H9 (cell line): ENCODE measurements around the gene TBX3. TPM values are rescaled to one million over a fixed set of nuclear protein-coding genes. Genes with fewer than 3 reads are reported as not detected.
"Not testable (repeated sequence)": the region's sequence is repeated elsewhere in the genome, so short reads cannot be mapped to it uniquely, and the experiment has no call there.

Experiments
- DNase-seq: peaks from one replicate; pipeline ENCODE4 v3.0.0-alpha.2; 2017
- H2AFZ ChIP-seq: one replicate; pipeline ENCODE4 v1.6.1; 2013; ENCODE audit warnings: mild to moderate bottlenecking, low read length, control low read depth, moderate library complexity
- H2AK5ac ChIP-seq: 2 replicates; pipeline ENCODE4 v1.6.1; 2013; ENCODE audit warnings: low read length, control low read depth, mixed read lengths; ENCODE audit not compliant: insufficient read length
- H2BK120ac ChIP-seq: one replicate; pipeline ENCODE4 v1.6.1; 2013; ENCODE audit warnings: low read depth, mild to moderate bottlenecking, low read length, control low read depth, inconsistent platforms; ENCODE audit not compliant: poor library complexity, severe bottlenecking
- H2BK12ac ChIP-seq: 2 replicates; pipeline ENCODE4 v1.6.1; 2013; ENCODE audit warnings: low read length, control low read depth, mixed read lengths, low read depth; ENCODE audit not compliant: insufficient read length
- H2BK15ac ChIP-seq: 2 replicates; pipeline ENCODE4 v1.6.1; 2013; ENCODE audit warnings: low read depth, low read length, control low read depth
- H2BK20ac ChIP-seq: one replicate; pipeline ENCODE4 v1.6.1; 2013; ENCODE audit warnings: low read depth, mild to moderate bottlenecking, low read length, control low read depth, inconsistent platforms; ENCODE audit not compliant: poor library complexity, severe bottlenecking
- H2BK5ac ChIP-seq: 2 replicates; pipeline ENCODE4 v1.6.1; 2013; ENCODE audit warnings: low read length, control low read depth, mixed read lengths; ENCODE audit not compliant: insufficient read length
- H3K14ac ChIP-seq: 2 replicates; pipeline ENCODE4 v1.6.1; 2013; ENCODE audit warnings: low read length, control low read depth; ENCODE audit not compliant: insufficient read depth
- H3K18ac ChIP-seq: 2 replicates; pipeline ENCODE4 v1.6.1; 2013; ENCODE audit warnings: low read depth, mild to moderate bottlenecking, mixed read lengths, low read length, control low read depth; ENCODE audit not compliant: insufficient read length
- H3K23ac ChIP-seq: 2 replicates; pipeline ENCODE4 v1.6.1; 2013; ENCODE audit warnings: low read length, control low read depth, mixed read lengths, low read depth; ENCODE audit not compliant: insufficient read length
- H3K23me2 ChIP-seq: 2 replicates; pipeline ENCODE4 v1.6.1; 2013; ENCODE audit warnings: low read depth, mild to moderate bottlenecking, mixed read lengths, low read length, control low read depth; ENCODE audit not compliant: insufficient read length, poor library complexity, severe bottlenecking
- H3K27ac ChIP-seq: 2 replicates; pipeline ENCODE4 v1.5.1; 2013; ENCODE audit warnings: low read length, control low read depth, mixed read lengths, low read depth; ENCODE audit not compliant: insufficient read length
- H3K27me3 ChIP-seq: 2 replicates; pipeline ENCODE4 v1.6.1; 2013; ENCODE audit warnings: low read length, control low read depth, inconsistent platforms; ENCODE audit not compliant: insufficient read depth
- H3K4ac ChIP-seq: 2 replicates; pipeline ENCODE4 v1.6.1; 2013; ENCODE audit warnings: low read depth, mild to moderate bottlenecking, control low read depth, inconsistent platforms, low read length, moderate library complexity
- H3K4me1 ChIP-seq: 2 replicates; pipeline ENCODE4 v1.6.1; 2013; ENCODE audit warnings: low read length, control low read depth, inconsistent platforms; ENCODE audit not compliant: insufficient read depth
- H3K4me2 ChIP-seq: 2 replicates; pipeline ENCODE4 v1.6.1; 2013; ENCODE audit warnings: low read length, control low read depth, mixed read lengths; ENCODE audit not compliant: insufficient read length, insufficient read depth
- H3K56ac ChIP-seq: 2 replicates; pipeline ENCODE4 v1.6.1; 2013; ENCODE audit warnings: low read depth, mild to moderate bottlenecking, mixed read lengths, low read length, control low read depth; ENCODE audit not compliant: insufficient read length
- H3K79me1 ChIP-seq: 2 replicates; pipeline ENCODE4 v1.6.1; 2013; ENCODE audit warnings: low read depth, mild to moderate bottlenecking, moderate library complexity, low read length, control low read depth, inconsistent platforms; ENCODE audit not compliant: insufficient read depth, poor library complexity, severe bottlenecking
- H3K79me2 ChIP-seq: 2 replicates; pipeline ENCODE4 v1.6.1; 2013; ENCODE audit warnings: low read length, control low read depth, inconsistent platforms; ENCODE audit not compliant: insufficient read depth
- H3K9ac ChIP-seq: 2 replicates; pipeline ENCODE4 v1.6.1; 2013; ENCODE audit warnings: low read length, control low read depth, mixed read lengths; ENCODE audit not compliant: insufficient read length; ENCODE audit errors: extremely low read depth
- H3K9me3 ChIP-seq: one replicate; pipeline ENCODE4 v1.6.1; 2013; ENCODE audit warnings: low read depth, low read length, inconsistent platforms; ENCODE audit not compliant: control insufficient read depth
- H3T11ph ChIP-seq: one replicate; pipeline ENCODE4 v1.6.1; 2013; ENCODE audit warnings: mild to moderate bottlenecking, low read length, control low read depth, inconsistent platforms
- H4K20me1 ChIP-seq: one replicate; pipeline ENCODE4 v1.6.1; 2013; ENCODE audit not compliant: control insufficient read depth, insufficient read length, insufficient read depth
- H4K5ac ChIP-seq: 2 replicates; pipeline ENCODE4 v1.6.1; 2013; ENCODE audit warnings: low read depth, mild to moderate bottlenecking, mixed read lengths, low read length, control low read depth; ENCODE audit not compliant: insufficient read length
- H4K8ac ChIP-seq: replicated peaks from 2 replicates; pipeline ENCODE4 v1.6.1; 2013; ENCODE audit warnings: low read length, control low read depth, mixed read lengths, low read depth; ENCODE audit not compliant: insufficient read length
- H4K91ac ChIP-seq: 2 replicates; pipeline ENCODE4 v1.6.1; 2013; ENCODE audit warnings: low read depth, mild to moderate bottlenecking, moderate library complexity, mixed read lengths, low read length, control low read depth; ENCODE audit not compliant: insufficient read length
- H3K27ac Mint-ChIP-seq, 3 experiments: 2 replicates in 2 of 3; 3 replicates in 1 of 3; pipeline ENCODE4 v1.8.0; 2020 to 2021; ENCODE audit warnings: mixed read lengths in 3 of 3, mild to moderate bottlenecking in 1 of 3, moderate library complexity in 1 of 3
- H3K27me3 Mint-ChIP-seq: 2 replicates; pipeline ENCODE4 v1.8.0; 2021; ENCODE audit warnings: low read depth, mild to moderate bottlenecking, moderate library complexity, mixed read lengths
- H3K36me3 Mint-ChIP-seq, 3 experiments: 2 replicates in 2 of 3; 3 replicates in 1 of 3; pipeline ENCODE4 v1.8.0; 2020 to 2021; ENCODE audit warnings: low read depth in 3 of 3, mixed read lengths in 3 of 3; ENCODE audit not compliant: insufficient read depth in 1 of 3
- H3K4me1 Mint-ChIP-seq, 2 experiments: 2 replicates each; pipeline ENCODE4 v1.8.0; 2020; ENCODE audit warnings: mixed read lengths in 2 of 2
- H3K4me3 Mint-ChIP-seq, 2 experiments: 2 replicates in 1 of 2; 3 replicates in 1 of 2; pipeline ENCODE4 v1.8.0; 2020 to 2021; ENCODE audit warnings: mild to moderate bottlenecking in 2 of 2, mixed read lengths in 2 of 2, moderate library complexity in 1 of 2
- H3K9me3 Mint-ChIP-seq, 2 experiments: 2 replicates in 1 of 2; 3 replicates in 1 of 2; pipeline ENCODE4 v1.8.0; 2020; ENCODE audit warnings: mild to moderate bottlenecking in 2 of 2, mixed read lengths in 2 of 2, moderate library complexity in 1 of 2
- WGBS: extraction: QIAGEN DNeasy Blood & Tissue Kit; methylation state at CpG from one replicate; pipeline ENCODE4 v1.1.7; 2013; ENCODE audit warnings: missing lambda C conversion rate, low lambda C conversion rate, mixed read lengths; ENCODE audit not compliant: insufficient read length; ENCODE audit errors: extremely low coverage; 5-methylcytosine and 5-hydroxymethylcytosine counted together
- total RNA-seq: library from RNA; stranded (reverse); gene quantifications from 2 replicates; pipeline ENCODE4 v1.2.1, GENCODE V29; 2021
- TF ChIP-seq, protein P1 (sequence below): fragments of 200-600 bp; sonication (generic); conservative IDR thresholded peaks from 3 replicates; pipeline ENCODE4 v1.8.0; 2021; ENCODE audit warnings: antibody characterized with exemption, mild to moderate bottlenecking

The TBX3 gene
- total RNA-seq, 1 experiment from 2014 or later, result 0.04 TPM

DNA sequence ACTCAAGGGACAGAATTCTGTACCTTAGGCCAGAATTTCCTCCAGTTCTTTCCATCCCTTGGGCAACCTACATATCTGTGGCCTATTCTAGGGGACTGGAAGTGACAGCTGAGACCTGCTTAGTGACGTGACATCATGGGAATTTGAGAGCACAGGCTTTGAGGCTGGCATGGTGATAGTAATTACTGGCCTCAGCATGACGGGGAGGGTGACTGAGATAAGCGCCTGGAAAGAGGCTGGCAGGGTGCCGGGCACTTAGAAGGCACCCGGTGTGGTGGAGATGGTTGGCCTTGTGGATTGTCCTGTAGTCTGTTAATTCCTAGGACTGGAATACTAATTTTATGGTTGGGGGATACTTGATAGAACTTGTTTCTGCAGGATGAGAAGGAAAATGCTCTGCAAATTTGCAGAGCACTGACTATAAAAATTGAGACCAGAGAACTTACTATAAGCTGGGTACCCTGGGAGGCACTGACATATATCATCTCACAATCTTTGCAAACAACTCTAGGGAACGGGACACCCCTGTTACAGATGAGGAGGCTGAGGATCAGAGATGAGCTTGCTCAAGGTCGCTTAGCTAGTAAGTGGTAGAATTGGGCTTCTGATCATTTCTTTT is 42.2 kb upstream of the TBX3 start:
- Histone ChIP-seq H3K27me3 (no peaks in the 10 kb centered on the region), H4K8ac (no peak overlapping the region), H2AK5ac (no peak overlapping the region), H2BK12ac (no peak overlapping the region), H3K4me2 (no peak overlapping the region), H3K23ac (no peak overlapping the region), H2AFZ (no peak overlapping the region), H3K79me1 (no peaks in the 10 kb centered on the region), H4K91ac (no peak overlapping the region), H2BK20ac (no peak overlapping the region), H3K79me2 (no peaks in the 10 kb centered on the region), H3K9me3 (no peaks in the 10 kb centered on the region), H3K14ac (no peak overlapping the region), H4K20me1 (no peaks in the 10 kb centered on the region), H3K23me2 (no peaks in the 10 kb centered on the region), H3K4me1 (no peaks in the 10 kb centered on the region), H2BK5ac (no peak overlapping the region), H3K4ac (no peak overlapping the region), H3K27ac (no peak overlapping the region), H4K5ac (no peak overlapping the region), H2BK120ac (no peak overlapping the region), H2BK15ac (no peak overlapping the region), H3K56ac (no peak overlapping the region), H3K18ac (no peak overlapping the region), H3T11ph (no peak overlapping the region), H3K9ac (no peak overlapping the region)
- WGBS, result no CpG with 5 or more reads among the region's 7 CpGs
- no peaks in the 10 kb centered on the region for H3K4me1 Mint-ChIP-seq
- H3K4me3 Mint-ChIP-seq, result no peak overlapping the region
- peaks cover 5% of the 10 kb centered on the region for H3K27me3 Mint-ChIP-seq
- no peaks in the 10 kb centered on the region for H3K36me3 Mint-ChIP-seq
- no peak overlapping the region for H3K27ac Mint-ChIP-seq
- TF ChIP-seq, protein P1, sequence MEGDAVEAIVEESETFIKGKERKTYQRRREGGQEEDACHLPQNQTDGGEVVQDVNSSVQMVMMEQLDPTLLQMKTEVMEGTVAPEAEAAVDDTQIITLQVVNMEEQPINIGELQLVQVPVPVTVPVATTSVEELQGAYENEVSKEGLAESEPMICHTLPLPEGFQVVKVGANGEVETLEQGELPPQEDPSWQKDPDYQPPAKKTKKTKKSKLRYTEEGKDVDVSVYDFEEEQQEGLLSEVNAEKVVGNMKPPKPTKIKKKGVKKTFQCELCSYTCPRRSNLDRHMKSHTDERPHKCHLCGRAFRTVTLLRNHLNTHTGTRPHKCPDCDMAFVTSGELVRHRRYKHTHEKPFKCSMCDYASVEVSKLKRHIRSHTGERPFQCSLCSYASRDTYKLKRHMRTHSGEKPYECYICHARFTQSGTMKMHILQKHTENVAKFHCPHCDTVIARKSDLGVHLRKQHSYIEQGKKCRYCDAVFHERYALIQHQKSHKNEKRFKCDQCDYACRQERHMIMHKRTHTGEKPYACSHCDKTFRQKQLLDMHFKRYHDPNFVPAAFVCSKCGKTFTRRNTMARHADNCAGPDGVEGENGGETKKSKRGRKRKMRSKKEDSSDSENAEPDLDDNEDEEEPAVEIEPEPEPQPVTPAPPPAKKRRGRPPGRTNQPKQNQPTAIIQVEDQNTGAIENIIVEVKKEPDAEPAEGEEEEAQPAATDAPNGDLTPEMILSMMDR, result no peak
- H3K9me3 Mint-ChIP-seq, result peaks cover 0 to 2% of the 10 kb centered on the region in 2 experiments; a peak in 1 of 5 replicates
- no peak for DNase-seq

GRCh38 chr12:114722176-114722575 is 38.2 kb upstream of the TBX3 start:
- not testable (repeated sequence) for H2BK5ac ChIP-seq, H3K23me2 ChIP-seq, H3K4ac ChIP-seq, H3K9ac ChIP-seq, H3K4me3 Mint-ChIP-seq, H3T11ph ChIP-seq, H3K4me1 Mint-ChIP-seq, H4K8ac ChIP-seq, H3K27me3 ChIP-seq, H3K79me1 ChIP-seq, H2BK120ac ChIP-seq, H2BK15ac ChIP-seq, H3K56ac ChIP-seq, H3K4me2 ChIP-seq, H3K9me3 Mint-ChIP-seq, H3K36me3 Mint-ChIP-seq, H2BK20ac ChIP-seq, H3K14ac ChIP-seq, H3K9me3 ChIP-seq, H3K18ac ChIP-seq, H4K20me1 ChIP-seq, H3K4me1 ChIP-seq, H3K27ac Mint-ChIP-seq, H2AK5ac ChIP-seq, DNase-seq, H2AFZ ChIP-seq, H2BK12ac ChIP-seq, H3K79me2 ChIP-seq, H4K5ac ChIP-seq, H3K23ac ChIP-seq, H3K27ac ChIP-seq, H4K91ac ChIP-seq
- H3K27me3 Mint-ChIP-seq, result peaks cover 29% of the 10 kb centered on the region
- no CpG with 5 or more reads among the region's 5 CpGs for WGBS
